GM18526 (cell line): ENCODE results near the gene SCN4B.

Source experiments
- POLR2A ChIP-seq: IDR thresholded peaks from 3 replicates; pipeline ENCODE4 v1.6.1; 2011; ENCODE audit not compliant: insufficient read length; ENCODE audit errors: extremely low read depth

SCN4B gene

GRCh38 chr11:118145285-118146227, 7.1 kb downstream of the SCN4B start:
- no peak for TF ChIP-seq POLR2A

- no peak for TF ChIP-seq POLR2A
These were observed 8.0 kb downstream of the SCN4B start for GRCh38 chr11:118144301-118145268.

- TF ChIP-seq POLR2A: no peak
These were observed 8.9 kb downstream of the SCN4B start for GRCh38 chr11:118143661-118144185.

GRCh38 chr11:118142809-118143208, 9.8 kb downstream of the SCN4B start:
- no peak for TF ChIP-seq POLR2A

GRCh38 chr11:118142081-118142480, 10.5 kb downstream of the SCN4B start:
- TF ChIP-seq POLR2A: no peak

- TF ChIP-seq POLR2A: no peak
These were observed 13.0 kb downstream of the SCN4B start for GRCh38 chr11:118139578-118139977.

- TF ChIP-seq POLR2A: no peak
These were observed 13.7 kb downstream of the SCN4B start for GRCh38 chr11:118138839-118139420.

GRCh38 chr11:118136801-118137200, 15.8 kb downstream of the SCN4B start:
- no peak for TF ChIP-seq POLR2A

- no peak for TF ChIP-seq POLR2A
These were observed 16.3 kb downstream of the SCN4B start for GRCh38 chr11:118136341-118136740.

GRCh38 chr11:118135796-118136165, 16.8 kb downstream of the SCN4B start:
- TF ChIP-seq POLR2A: no peak

- no peak for TF ChIP-seq POLR2A
These were observed 17.4 kb downstream of the SCN4B start for GRCh38 chr11:118135051-118135795.

GRCh38 chr11:118133816-118134215, 18.8 kb downstream of the SCN4B start:
- no peak for TF ChIP-seq POLR2A

- no peak for TF ChIP-seq POLR2A
These were observed 20.1 kb downstream of the SCN4B start for GRCh38 chr11:118132385-118133151.
